NOMO-1 treated with dmso at 0.1 percent for 144 hours (cell line): ENCODE data around the gene ZMYND19.
A peak's percentile ranks its signal among the peaks of the same experiment; 100 is the strongest.
"Not testable (repeated sequence)": the region's sequence is repeated elsewhere in the genome, so short reads cannot be mapped to it uniquely, and the experiment has no call there.

Source experiments
- DNase-seq: peaks from one replicate; lab custom pipeline; 2025; ENCODE audit not compliant: unreplicated experiment; lab: John Stamatoyannopoulos, UW

ZMYND19 gene

DNA sequence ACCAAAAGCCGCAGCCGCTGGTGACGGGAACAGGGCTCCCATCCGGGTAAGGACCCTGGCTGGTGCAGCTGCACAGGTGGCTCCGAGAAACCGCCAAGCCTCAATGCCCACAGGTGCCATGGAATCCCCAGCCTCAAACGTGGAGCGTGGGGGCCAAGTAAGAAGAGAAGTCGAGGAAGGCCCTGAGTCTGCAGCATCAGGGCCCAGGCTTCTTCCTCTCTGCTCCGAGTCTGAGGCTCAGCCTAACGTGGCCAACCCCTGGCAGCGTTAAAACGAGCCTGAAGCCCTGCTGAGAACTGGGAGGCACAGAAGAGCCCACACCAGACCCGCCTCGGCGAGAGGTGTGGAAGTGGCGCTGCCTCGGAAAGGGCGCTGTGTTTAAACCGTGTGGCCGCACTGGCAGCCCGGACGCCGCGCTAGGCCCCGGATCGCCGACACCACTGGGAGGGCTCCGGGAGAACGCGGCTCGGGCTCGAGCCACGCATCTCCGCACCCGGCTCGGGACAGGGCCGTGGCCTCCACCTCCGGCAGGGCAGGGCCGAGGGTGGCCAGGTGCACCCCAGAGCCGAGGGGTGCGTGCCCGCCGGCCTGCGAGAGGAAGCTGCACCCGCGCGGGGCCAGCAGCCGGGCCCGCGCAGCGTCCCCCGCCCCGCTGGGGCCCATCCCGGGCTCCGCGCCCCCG is 730 bp downstream of the ZMYND19 start:
- DNase-seq = no peak

DNA sequence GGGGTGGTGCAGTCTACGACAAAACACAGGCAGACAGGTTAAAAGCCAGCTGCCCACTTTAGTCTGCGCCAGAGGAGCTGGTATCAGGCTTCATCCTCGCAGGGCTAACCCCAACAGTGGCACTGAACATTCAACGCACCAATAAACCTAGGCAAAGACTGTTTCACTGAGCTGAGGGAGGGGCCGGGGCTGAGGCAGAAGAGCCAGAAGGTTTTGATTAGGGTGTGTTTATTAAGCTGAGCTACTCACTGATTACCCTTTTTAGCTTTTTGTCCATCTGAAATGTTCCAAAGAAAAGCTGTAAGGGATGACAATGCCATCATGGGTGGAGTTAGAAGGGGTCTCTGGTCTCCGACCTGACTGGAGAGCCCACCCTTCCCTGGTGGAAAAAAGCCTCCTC is 1.4 kb downstream of the ZMYND19 start:
- no peak for DNase-seq

DNA sequence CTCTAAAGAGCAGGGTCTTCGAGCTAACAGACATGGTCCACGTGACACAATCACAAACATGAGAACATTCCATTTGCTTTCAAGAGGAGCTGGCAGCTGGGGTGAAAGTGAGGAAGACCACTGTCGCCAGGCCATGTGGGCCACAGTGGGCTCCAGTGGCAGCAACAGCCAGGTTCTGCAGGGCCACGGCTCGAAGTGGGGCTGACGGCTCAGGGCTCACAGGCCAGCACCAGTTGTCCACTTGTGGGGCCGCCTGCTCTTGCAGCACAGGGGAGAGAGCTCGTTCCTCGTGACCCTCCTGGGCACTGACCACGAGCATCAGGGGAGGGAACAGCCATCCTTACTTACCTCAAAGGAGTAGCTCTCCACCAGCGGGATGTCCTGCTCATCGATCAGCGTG is 2.0 kb downstream of the ZMYND19 start:
- DNase-seq = no peak

DNA sequence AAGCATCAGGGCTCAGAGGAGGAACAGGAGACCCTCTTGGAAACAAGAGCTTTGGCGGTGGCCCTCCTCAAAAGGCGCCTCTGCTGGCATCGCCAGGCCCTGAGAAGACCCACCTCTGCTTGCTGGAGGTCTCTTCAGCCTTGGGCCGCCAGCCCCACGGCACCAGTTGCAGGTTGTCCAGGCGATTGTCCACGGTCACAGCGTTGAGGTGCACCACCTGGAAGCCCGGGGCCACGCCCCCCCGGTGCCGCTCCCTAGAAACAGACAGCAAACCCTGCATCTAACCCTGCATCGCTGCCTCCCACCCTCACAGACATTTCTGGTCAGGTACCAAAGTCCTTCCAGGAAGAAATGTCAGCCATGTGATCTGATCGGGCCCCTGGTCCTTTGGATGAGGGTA is 3.5 kb downstream of the ZMYND19 start:
- DNase-seq = no peak

GRCh38 chr9:137583957-137584356 is 6.4 kb downstream of the ZMYND19 start:
- DNase-seq = no peak

DNA sequence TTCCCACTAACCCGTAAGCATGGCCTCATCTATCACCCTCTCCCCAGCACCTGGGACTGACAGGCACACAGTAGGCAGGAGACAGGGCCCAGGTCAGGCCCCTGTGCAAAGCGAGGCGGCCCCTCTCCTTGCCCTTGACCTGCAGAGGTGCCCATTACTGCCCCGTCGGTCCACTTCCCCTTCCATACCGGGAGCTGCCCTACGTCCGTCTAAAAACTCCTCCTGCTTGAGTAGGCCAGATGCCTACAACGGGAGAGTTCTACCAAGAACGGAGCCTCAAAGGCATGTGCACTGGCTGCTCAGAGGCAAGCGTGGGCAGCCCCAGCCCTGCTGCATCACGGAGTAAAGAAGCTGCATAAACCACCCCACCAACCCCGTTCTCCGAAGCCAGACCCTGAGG is 7.0 kb downstream of the ZMYND19 start:
- DNase-seq = no peak

GRCh38 chr9:137582286-137582860 is 7.9 kb downstream of the ZMYND19 start:
- DNase-seq = no peak

GRCh38 chr9:137581361-137582285 is 8.7 kb downstream of the ZMYND19 start:
- no peak for DNase-seq

- DNase-seq = no peak
Measured at GRCh38 chr9:137580954-137581322, 9.4 kb downstream of the ZMYND19 start.

DNA sequence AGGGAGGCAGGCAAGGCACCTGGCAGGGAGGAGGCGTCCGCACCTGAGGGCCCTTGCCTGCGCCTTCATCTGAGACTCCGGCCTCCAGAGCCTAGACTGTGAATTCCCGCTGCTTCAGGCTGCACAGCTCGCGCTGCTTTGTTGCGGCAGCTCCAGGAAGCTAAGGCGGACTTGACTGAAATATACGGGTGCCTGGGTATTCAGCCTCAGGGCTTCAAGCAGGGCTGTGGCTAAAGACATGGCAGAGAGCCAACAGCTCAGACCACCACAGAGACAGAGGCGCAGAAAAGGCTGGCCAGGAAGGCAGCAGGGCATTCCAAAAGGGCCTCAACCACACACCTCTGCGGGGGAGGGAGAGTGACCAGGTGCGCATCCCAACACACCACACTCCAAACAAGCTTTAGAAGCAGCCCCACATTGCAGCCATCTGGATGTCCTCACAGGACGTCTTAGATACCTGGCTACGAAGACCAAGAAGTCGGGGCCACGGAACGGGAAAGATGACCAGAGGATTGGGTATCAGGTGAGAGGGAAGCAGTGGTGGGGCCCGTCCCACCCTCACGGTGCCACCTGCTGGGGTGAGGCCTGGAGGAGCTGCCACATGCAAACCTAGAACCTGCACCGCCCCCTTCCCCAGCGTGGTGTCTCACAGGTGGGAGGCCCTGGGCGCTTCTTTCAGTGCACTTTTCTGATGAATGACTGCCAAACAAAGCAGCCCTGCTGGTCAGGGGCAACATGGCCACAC is 9.9 kb downstream of the ZMYND19 start:
- DNase-seq = no peak

DNA sequence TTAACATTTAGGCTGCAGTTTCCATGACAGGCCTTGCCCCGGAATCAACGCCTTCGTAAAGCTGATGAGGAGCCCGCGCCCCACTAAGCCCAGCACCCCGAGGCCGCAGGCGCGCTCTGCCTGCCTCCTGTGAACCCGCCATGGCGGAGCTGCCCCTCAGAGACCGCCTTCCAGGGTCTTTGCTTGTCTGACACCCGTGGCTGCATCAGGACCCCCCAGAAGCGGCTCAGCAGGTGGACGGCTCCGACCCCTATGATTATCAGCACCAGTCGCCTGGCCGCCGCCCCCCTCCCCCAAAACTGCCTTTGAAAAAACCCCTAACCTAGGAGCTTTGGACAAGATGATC is 11.1 kb downstream of the ZMYND19 start:
- DNase-seq = no peak

DNA sequence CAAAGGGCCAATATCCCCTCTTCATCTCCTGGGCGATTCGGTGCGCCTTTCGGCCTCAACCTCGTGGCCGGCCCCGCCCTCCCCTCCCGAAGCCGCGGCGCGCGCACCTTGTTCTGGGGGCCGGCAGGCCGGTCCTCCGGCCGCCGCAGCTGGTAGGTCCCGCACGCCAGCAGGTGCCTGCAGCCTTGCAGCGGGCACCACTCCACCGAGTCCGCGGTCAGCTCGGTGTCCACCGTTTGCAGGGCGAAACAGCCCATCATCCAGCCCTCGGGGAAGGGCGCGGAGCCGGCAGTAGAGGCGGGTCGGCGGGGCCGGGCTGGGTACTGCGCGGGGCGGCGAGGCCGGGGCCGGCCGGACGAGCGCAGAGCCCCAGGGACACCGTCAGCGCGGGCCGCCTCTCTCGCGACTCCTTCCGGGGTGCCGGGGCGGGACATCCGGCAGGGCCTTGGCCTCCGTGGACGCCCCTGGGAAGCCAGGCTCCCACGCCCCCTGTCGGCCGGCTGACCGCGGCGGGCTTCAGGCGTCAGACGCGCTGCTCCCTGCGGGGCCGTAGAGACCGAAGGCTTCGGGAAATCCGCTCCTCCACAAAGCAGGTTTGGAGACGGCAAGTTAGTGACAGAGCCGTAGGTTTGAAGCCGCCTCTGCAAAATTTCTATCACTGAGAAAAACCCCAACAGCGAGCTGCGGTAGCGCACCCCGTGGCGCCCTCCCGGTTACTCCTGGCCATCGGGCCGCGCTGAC is 11.6 kb downstream of the ZMYND19 start, which contains the start of gene DPH7:
Gene DPH7, minus strand, starts transcription at position 408 of the 741 bp plus-strand sequence. Its CDS starts 148 bp downstream, at position 260.
- peak; percentile 89 for DNase-seq

GRCh38 chr9:137575716-137576411 is 14.4 kb downstream of the ZMYND19 start:
- DNase-seq = peak; percentile 66

DNA sequence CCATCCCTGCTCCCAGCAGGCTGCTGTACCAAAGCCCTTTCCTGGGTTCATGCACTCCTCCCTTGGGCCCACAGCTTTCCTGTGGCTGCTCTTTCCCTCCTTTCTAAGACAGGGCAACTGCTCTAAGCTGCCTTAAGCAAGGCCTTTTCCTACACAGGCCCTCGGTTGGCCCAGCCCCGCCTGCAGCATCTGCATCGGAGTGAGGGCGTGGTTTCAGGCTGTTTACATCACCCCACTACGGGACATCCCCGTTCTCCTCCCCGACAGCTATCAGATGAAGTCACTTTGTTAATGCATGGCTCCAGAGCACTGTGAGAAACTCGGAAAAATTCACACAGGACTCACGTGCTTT is 15.0 kb downstream of the ZMYND19 start:
- no peak for DNase-seq

GRCh38 chr9:137574192-137574591 is 16.1 kb downstream of the ZMYND19 start:
- DNase-seq = no peak

DNA sequence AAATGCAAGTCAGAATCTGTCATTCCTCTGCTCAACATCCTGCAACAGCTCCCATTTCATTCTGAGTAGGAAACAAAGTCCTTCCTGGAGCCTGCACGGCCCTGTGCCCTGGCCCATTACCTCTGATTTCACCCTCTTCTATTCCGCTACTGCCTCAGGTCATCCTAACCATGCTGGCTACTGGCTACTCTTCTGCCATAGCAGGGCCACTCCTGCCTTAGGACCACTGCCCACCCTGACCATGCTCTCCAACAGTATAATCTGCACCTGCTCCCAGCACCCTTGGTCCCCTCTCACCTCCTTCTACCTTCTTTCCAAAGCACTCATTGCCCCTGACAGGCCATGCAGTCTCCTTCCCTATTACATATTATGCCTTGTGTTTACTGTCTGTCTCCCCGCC is 19.7 kb downstream of the ZMYND19 start:
- no peak for DNase-seq

DNA sequence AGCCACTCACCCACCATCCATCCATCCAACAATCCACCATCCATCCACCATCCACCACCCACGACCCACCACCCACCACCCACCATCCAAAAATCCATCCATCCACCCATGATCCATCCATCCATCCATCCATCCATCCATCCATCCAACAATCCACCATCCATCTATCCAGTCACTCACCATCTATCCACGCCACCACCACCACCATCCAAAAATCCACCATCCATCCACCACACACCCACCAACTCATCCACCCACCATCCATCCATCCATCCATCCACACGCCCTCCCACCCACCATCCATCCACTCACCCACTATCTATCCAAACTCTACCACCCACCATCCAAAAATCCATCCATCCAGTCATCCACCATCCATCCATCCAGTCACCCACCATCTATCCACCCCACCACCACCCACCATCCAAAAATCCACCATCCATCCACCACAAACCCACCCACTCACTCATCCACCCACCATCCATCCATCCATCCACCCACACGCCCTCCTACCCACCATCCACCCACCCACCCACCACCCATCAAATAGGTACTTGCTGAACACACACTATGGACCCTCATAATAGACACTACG is 20.6 kb downstream of the ZMYND19 start:
- no peak for DNase-seq

GRCh38 chr9:137568445-137568844 is 21.9 kb downstream of the ZMYND19 start:
- DNase-seq = not testable (repeated sequence)

DNA sequence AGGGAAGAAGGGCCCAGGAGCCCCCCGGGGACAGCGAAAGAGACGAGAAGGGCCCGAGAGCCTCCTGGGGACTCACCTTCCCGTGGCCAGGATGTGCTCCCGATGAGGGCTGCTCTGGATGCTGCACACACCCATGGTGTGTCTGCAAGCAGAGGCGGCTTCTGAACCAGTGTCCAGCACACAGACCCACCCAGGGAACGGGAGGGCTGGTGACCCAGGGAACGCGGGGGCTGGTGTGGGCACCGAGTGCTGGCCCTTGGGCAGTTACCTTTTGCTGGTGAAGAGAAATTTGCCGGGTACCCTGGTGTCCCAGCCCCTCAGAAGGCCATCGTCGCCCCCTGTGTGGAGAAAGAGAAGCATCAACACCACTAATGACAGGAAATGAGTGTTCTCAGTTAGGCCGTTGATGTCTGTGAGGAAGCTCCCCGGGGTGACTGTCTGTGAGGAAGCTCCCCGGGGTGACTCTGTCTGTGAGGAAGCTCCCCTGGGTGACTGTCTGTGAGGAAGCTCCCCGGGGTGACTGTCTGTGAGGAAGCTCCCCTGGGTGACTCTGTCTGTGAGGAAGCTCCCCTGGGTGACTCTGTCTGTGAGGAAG is 25.4 kb downstream of the ZMYND19 start:
- no peak for DNase-seq
